Right kidney (tissue), 1 donor: ENCODE measurements around the gene ACACA.
"Not testable (repeated sequence)": the region's sequence is repeated elsewhere in the genome, so short reads cannot be mapped to it uniquely, and the experiment has no call there.

Experiments used
- DNase-seq: peaks from one replicate; pipeline ENCODE4 v3.0.0-alpha.2; 2016

The ACACA gene

GRCh38 chr17:37168731-37169353 is 237.8 kb downstream of the ACACA start:
- DNase-seq, result no peak

GRCh38 chr17:37167756-37168155 is 238.9 kb downstream of the ACACA start:
- DNase-seq, result no peak

GRCh38 chr17:37164057-37164456 is 242.6 kb downstream of the ACACA start:
- no peak for DNase-seq

GRCh38 chr17:37162800-37163199 is 243.8 kb downstream of the ACACA start:
- DNase-seq, result no peak

DNA sequence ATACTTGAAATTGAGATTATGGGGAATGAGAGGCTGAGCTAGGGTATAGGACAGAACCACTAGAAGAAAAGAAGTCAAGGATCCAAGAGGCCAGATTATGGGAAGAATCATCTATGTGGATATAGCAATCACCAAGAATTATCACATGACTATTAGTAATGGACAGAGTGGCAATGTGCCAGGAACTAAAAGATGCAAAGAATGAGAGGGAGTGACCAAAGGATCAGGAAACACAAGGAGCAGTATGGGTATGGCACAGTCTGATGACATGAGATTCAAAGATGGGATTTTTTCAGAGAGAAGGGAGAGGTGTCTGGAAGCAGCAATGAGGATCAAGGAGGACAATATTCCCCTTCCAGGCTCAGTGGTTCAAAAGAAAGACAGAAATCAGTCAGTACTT is 245.7 kb downstream of the ACACA start:
- no peak for DNase-seq

DNA sequence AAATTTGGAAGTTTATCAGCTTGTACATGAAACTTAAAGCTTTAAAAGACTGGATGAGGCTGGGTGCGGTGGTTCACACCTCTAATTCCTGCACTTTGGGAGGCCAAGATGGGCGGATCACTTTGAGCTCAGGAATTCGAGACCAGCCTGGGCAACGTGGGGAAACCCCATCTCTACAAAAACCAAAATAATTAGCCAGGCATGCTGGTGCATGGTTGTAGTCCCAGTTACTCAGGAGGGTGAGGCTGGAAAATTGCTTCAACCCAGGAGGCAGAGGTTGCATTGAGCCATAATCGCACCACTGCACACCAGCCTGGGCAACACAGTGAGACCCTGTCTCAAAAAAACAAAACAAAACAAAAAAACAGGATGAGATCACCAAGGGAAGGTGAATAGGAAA is 248.3 kb downstream of the ACACA start:
- no peak for DNase-seq

DNA sequence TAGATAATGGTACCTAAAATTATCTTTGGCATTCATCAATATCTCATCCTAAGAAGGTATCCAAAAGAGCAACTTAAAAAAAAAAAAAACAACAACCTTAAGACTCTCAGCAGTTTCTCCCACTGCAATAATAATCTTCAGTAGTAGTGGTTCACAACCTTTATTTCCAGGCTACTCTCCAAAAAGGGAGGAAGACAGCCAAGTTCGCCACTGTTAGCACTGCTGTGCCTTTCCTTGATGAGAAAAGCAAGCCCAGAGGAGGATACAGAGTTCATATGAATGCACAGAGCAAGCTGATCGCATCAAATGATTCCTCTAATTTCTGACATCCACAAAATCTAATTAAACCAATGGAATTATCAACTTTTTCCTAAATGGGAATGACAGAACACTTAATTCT is 258.5 kb downstream of the ACACA start:
- no peak for DNase-seq

DNA sequence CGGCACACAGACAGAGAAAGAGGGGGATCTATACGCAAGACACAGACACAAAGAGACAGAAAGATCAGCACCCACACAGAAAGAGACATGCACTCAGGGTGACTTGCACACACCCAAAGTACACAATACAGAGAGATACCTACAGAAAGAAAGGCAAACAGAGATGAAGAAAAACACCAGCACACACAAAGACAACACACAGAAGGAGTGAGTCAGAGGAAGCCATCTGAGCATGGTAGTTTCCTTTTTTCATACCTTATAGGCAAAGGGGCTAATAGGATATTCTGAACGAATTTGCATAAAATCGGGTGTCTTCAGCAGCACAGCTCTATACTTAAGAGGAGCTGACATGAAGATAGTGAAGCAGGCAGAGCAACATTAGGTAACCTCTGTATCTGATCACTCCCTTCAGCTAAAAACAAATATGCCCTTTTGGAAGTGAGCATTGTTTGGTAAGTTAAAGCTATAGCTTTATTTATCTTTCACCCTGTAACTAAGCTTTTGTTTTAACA is 259.3 kb downstream of the ACACA start:
- DNase-seq, result no peak

GRCh38 chr17:37146086-37147064 is 260.3 kb downstream of the ACACA start:
- DNase-seq, result no peak

GRCh38 chr17:37144075-37144701 is 262.4 kb downstream of the ACACA start:
- DNase-seq, result no peak

- DNase-seq, result not testable (repeated sequence)
Observed at GRCh38 chr17:37143558-37143957, 263.1 kb downstream of the ACACA start.

DNA sequence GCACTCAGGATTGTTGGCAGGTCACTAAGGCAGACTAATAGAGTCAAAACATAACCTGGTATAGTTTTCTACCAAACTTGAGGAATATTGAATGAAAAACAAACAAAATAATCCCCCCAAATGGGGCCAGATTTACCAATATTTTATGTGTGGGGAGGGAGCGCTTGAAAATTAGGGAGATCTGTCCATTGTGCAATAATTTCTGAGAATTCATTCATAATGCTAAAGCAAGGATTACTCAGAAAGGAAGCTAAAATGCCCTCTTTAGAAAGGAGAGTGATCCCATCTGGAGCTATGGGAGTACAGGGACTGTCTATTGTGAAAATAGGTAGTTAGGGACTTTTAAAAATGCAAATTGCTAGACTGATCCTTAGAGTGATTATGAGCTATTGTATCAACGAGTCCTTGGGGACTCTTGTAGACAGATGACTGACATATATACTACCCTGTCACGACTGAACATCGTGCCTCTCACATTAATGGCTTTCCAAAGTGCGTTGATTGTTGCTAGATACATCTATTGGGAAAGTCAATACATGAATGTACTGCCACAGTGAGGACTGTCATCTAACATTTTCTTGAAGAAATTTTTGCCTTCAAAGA is 264.2 kb downstream of the ACACA start:
- DNase-seq, result no peak

DNA sequence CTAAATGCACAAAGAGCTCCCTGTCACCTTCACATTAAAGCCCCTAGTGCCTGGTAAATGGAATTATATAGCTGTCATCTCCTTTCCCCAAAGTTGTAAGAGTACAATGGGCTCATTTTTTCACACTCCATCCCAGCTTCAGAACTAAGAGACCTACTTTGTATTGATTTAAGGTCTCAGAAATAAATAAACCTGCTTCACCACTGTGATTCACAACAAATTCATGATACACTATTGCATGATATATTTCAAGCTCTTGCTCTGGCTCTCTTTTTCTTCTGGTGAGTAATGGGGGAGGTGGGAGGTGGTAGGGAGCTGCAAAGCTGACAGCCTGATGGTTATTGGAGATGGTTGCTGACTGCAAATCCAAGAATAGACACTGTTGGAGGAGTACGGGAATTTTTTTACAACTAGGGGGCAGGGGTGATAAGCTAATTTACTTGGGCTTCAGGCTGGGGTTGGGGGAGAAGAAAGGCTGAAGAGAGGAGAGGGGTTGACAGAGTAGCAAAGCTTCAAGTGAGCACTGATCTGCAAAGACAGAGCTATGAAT is 268.0 kb downstream of the ACACA start:
- DNase-seq, result no peak

DNA sequence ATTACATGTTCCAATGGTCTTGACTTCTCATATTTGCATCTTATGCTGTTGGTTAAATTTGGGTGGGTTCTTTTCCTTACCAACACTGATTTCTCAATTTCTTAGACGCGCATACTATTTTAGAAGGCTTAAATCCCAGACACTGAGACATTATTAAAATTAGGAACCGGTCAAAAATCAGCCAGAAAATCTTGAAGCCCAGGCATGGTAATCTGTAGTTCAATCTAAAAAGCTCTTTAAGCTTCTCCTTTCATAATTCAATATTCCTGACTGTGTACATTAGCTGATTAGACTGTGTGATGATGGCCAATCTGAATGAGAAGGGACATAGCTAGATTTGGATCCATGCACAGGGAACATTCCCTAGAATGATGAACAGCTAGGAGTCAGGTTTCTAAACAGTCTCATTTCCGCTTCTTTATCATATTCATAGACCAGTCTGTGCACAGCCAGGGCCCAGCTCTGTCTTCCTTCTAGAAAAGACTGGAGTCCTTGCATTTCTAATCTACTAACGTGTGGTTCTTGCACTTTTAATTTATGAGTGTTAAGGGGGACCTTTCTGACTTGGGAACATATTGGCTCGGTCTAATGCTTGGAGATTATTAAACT is 268.6 kb downstream of the ACACA start:
- DNase-seq, result no peak

- DNase-seq, result no peak
Observed at GRCh38 chr17:37137070-37137610, 269.5 kb downstream of the ACACA start.

DNA sequence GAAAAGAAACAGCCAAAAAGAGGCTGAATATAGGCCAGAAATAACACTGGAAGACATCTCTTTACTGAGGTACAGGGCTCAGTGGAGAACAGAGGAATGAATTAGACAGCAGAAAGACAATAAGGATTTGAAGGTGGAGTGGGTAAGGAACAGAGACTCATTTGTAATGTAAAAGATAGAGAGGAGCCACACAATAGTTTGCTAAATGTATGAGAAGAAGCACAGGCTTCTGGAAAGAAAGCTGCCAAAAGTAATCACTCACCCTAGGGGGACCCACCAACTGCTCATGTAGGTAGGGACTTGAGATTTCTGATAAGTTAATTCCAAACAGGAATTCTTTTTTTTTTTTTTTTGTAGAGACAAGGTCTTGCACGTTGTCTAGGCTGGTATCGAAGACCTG is 271.1 kb downstream of the ACACA start:
- DNase-seq, result no peak

GRCh38 chr17:37134050-37134449 is 272.6 kb downstream of the ACACA start:
- no peak for DNase-seq

DNA sequence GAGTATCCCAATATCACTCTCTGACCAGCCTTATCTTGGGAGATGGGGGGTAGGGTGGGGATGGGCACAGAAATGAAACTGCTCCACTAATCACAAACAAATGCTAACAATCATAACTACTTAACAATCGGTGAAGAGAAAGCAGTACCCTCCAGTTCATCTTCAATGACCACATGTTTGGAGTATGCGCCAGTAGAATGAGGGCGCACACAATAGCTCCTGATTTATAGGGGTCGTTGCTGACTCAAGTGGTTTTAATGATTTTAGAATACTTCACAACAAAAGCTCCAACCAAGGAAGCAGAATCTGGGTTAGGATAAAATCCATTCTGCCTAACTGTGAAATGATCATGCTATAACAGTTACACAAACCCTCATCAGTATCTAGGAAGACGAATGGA is 273.5 kb downstream of the ACACA start:
- DNase-seq, result no peak

DNA sequence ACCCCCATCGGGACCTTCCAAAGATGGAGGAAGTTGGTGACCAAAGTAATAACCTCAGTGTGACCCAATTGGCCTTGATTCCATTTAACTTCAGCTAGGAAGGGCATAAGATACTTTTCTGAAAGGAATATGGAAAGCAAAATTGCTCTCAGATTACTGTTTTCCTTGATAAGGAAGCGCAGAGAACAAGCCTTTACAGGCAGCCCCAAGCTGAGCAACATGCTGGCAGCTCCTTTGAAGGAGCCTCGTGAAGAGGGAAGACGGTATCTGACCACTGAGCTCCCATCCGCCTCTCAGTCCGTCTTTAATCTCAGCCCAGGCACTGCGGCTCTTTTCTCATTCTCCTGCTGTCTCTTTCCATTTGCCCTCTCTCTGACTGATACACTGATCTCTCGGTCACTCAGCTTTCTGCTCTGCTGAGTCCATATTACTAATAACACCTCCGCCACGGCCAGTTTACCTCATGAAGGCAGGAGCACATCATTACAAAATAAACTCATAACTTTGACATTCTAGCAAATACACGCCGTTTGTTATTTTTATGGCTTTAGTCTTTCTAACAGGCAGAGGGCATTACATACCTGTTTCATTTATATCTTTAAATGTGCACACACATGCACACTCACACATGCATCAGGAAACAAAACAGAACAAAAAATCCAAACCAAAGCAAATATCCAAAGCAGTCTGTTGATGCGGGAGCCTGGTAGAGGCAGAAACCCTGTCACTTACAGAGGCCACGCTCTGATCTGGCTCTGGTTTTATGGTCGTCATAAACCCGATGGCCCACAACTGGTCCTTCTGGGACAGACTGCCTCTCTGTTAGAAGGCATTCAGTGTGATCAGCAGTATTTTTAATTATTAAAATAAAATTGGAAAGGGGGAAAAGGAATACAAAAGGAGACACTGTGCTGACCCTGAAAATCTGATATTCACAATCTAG is 274.7 kb downstream of the ACACA start:
- DNase-seq, result no peak

- DNase-seq, result no peak
Observed at GRCh38 chr17:37130984-37131446, 275.6 kb downstream of the ACACA start.
